LNCaP clone FGC (cell line): ENCODE data around the gene TTR.

Experiments used
- DNase-seq: peaks from one replicate; pipeline ENCODE4 v3.0.0-alpha.2; 2011; ENCODE audit warnings: low read depth
- H3K4me3 ChIP-seq: 2 replicates; pipeline ENCODE4 v1.5.1; 2011; ENCODE audit warnings: mild to moderate bottlenecking, low read depth, low read length, control low read depth
- CTCF ChIP-seq: IDR thresholded peaks from 2 replicates; pipeline ENCODE4 v1.5.1; 2012; ENCODE audit warnings: mild to moderate bottlenecking; ENCODE audit not compliant: control insufficient read depth, insufficient read depth; ENCODE audit errors: extremely low read depth

TTR gene

GRCh38 chr18:31596081-31596872 lies 4.6 kb downstream of the TTR start:
- no peak for TF ChIP-seq CTCF
- no peak overlapping the region for H3K4me3 ChIP-seq
- no peak for DNase-seq

- TF ChIP-seq CTCF: no peak
- no peak for DNase-seq
- H3K4me3 ChIP-seq: no peak overlapping the region
Measured at GRCh38 chr18:31598021-31598805, 6.5 kb downstream of the TTR start.

GRCh38 chr18:31603315-31603714 lies 11.6 kb downstream of the TTR start:
- H3K4me3 ChIP-seq: no peak overlapping the region
- no peak for DNase-seq
- no peak for TF ChIP-seq CTCF

GRCh38 chr18:31606265-31606664 lies 14.6 kb downstream of the TTR start:
- TF ChIP-seq CTCF: no peak
- no peak overlapping the region for H3K4me3 ChIP-seq
- DNase-seq: no peak

GRCh38 chr18:31607384-31607783 lies 15.7 kb downstream of the TTR start:
- H3K4me3 ChIP-seq: no peak overlapping the region
- no peak for TF ChIP-seq CTCF

GRCh38 chr18:31609886-31610285 lies 18.2 kb downstream of the TTR start:
- no peak overlapping the region for H3K4me3 ChIP-seq
- no peak for TF ChIP-seq CTCF
- no peak for DNase-seq

More at GRCh38 chr18:31607384-31607783, 15.7 kb downstream of the TTR start:
- no peak for DNase-seq
